Middle frontal gyrus (tissue), 1 donor: ENCODE data around the gene ARHGEF33.

ENCODE experiments used
- DNase-seq: peaks from one replicate; pipeline ENCODE4 v3.0.0-alpha.2; 2015; ENCODE audit warnings: low spot score; ENCODE audit errors: extremely low spot score

The ARHGEF33 gene

GRCh38 chr2:38889575-38889974, at the start of gene ARHGEF33:
ARHGEF33 (plus strand) TSS chr2:38889875; CDS start chr2:38919448, 29,573 bp downstream.
- no peak for DNase-seq

- no peak for DNase-seq
Observed at GRCh38 chr2:38850045-38850444, 39.6 kb upstream of the ARHGEF33 start.

- DNase-seq: no peak
Observed at GRCh38 chr2:38856165-38856564, 33.5 kb upstream of the ARHGEF33 start.

GRCh38 chr2:38862476-38862875, 27.2 kb upstream of the ARHGEF33 start:
- no peak for DNase-seq

GRCh38 chr2:38863061-38863695, 26.5 kb upstream of the ARHGEF33 start:
- no peak for DNase-seq

GRCh38 chr2:38866773-38867443, 22.8 kb upstream of the ARHGEF33 start:
- DNase-seq: no peak

- no peak for DNase-seq
Observed at GRCh38 chr2:38871432-38871831, 18.2 kb upstream of the ARHGEF33 start.

- DNase-seq: no peak
Observed at GRCh38 chr2:38873763-38874162, 15.9 kb upstream of the ARHGEF33 start.

- DNase-seq: no peak
Observed at GRCh38 chr2:38875227-38875575, 14.5 kb upstream of the ARHGEF33 start.

- peak; percentile 79 for DNase-seq
Observed at GRCh38 chr2:38875576-38876367, 13.9 kb upstream of the ARHGEF33 start, which contains the start of the genes DHX57 and MORN2. DHX57 (minus strand) TSS chr2:38875934; CDS start chr2:38868405, 7,529 bp downstream. MORN2 (plus strand) TSS chr2:38875976.

GRCh38 chr2:38876407-38876806, 13.3 kb upstream of the ARHGEF33 start:
- no peak for DNase-seq

GRCh38 chr2:38886063-38886462, 3.6 kb upstream of the ARHGEF33 start:
- no peak for DNase-seq

GRCh38 chr2:38887347-38887746, 2.3 kb upstream of the ARHGEF33 start:
- no peak for DNase-seq

GRCh38 chr2:38887902-38888554, 1.6 kb upstream of the ARHGEF33 start:
- no peak for DNase-seq

- no peak for DNase-seq
Observed at GRCh38 chr2:38889045-38889444, 630 bp upstream of the ARHGEF33 start.

GRCh38 chr2:38892819-38893218, 3.1 kb downstream of the ARHGEF33 start:
- no peak for DNase-seq

- DNase-seq: no peak
Observed at GRCh38 chr2:38898256-38898655, 8.6 kb downstream of the ARHGEF33 start.

GRCh38 chr2:38900726-38901125, 11.1 kb downstream of the ARHGEF33 start:
- DNase-seq: no peak

- no peak for DNase-seq
Observed at GRCh38 chr2:38905251-38905650, 15.6 kb downstream of the ARHGEF33 start.

GRCh38 chr2:38907242-38907641, 17.6 kb downstream of the ARHGEF33 start:
- DNase-seq: no peak

GRCh38 chr2:38907743-38908562, 18.3 kb downstream of the ARHGEF33 start:
- DNase-seq: no peak
